A673 (cell line): ENCODE results near the gene RFFL. TPM values are rescaled to one million over a fixed set of nuclear protein-coding genes. Genes with fewer than 3 reads are reported as not detected.
A peak's percentile ranks its signal among the peaks of the same experiment; 100 is the strongest.
"Not testable (repeated sequence)": the region's sequence is repeated elsewhere in the genome, so short reads cannot be mapped to it uniquely, and the experiment has no call there.

Experiments
- Bru-seq: library from RNA; stranded (reverse); fragments of 400-500 nt; gene quantifications from one replicate; lab custom pipeline; 2021; lab: Mats Ljungman, UMichigan
- BruChase-seq, 2 experiments: library from RNA; stranded (reverse); fragments of 400-500 nt; gene quantifications; one replicate each; lab custom pipeline; 2021; lab: Mats Ljungman, UMichigan
- BruUV-seq: library from RNA; stranded (reverse); fragments of 400-500 nt; replicated peaks from 2 replicates; lab custom pipeline; 2021; lab: Mats Ljungman, UMichigan
- CTCF ChIA-PET: fragments of 300-600 bp; sonication (Branson Sonifier 250); formaldehyde crosslinking; loops from one replicate; lab custom pipeline; 2022; ENCODE audit warnings: antibody characterized with exemption; lab: Charles Lee
- POLR2A ChIA-PET: fragments of 300-600 bp; sonication (Branson Sonifier 250); formaldehyde crosslinking; loops from one replicate; lab custom pipeline; 2022; ENCODE audit warnings: antibody characterized with exemption; ENCODE audit not compliant: low non-redundant PET; lab: Charles Lee
- DNase-seq: peaks from one replicate; pipeline ENCODE4 v3.0.0-alpha.2; 2015; ENCODE audit warnings: low spot score
- H3K27ac ChIP-seq: fragments of 200-600 bp; sonication (generic); 2 replicates; pipeline ENCODE4 v1.5.1; 2016; ENCODE audit warnings: mixed run types, low read depth, mild to moderate bottlenecking, mixed read lengths, antibody characterized with exemption, low read length; ENCODE audit not compliant: poor library complexity, severe bottlenecking
- H3K27me3 ChIP-seq: fragments of 200-600 bp; sonication (generic); replicated peaks from 2 replicates; pipeline ENCODE4 v1.6.1; 2017; ENCODE audit warnings: mixed run types, low read depth, mild to moderate bottlenecking, mixed read lengths, antibody characterized with exemption, low read length; ENCODE audit not compliant: insufficient read depth, poor library complexity
- H3K36me3 ChIP-seq: fragments of 200-600 bp; sonication (generic); 2 replicates; pipeline ENCODE4 v1.6.1; 2016; ENCODE audit warnings: mixed run types, mild to moderate bottlenecking, mixed read lengths, antibody characterized with exemption, low read length; ENCODE audit not compliant: insufficient read depth, poor library complexity, severe bottlenecking
- H3K4me1 ChIP-seq: fragments of 200-600 bp; sonication (generic); 2 replicates; pipeline ENCODE4 v1.6.1; 2017; ENCODE audit warnings: mixed run types, mild to moderate bottlenecking, mixed read lengths, antibody characterized with exemption, low read length; ENCODE audit not compliant: insufficient read depth, poor library complexity, severe bottlenecking
- H3K4me3 ChIP-seq: fragments of 200-600 bp; sonication (generic); 2 replicates; pipeline ENCODE4 v1.5.1; 2016; ENCODE audit warnings: low read depth, mixed run types, mild to moderate bottlenecking, mixed read lengths, low read length; ENCODE audit not compliant: poor library complexity, severe bottlenecking
- H3K9me3 ChIP-seq: fragments of 200-600 bp; sonication (generic); 2 replicates; pipeline ENCODE4 v1.6.1; 2016; ENCODE audit warnings: mixed run types, low read depth, mild to moderate bottlenecking, mixed read lengths, antibody characterized with exemption, low read length; ENCODE audit not compliant: poor library complexity, severe bottlenecking
- EZH2 ChIP-seq: fragments of 200-600 bp; sonication (generic); IDR thresholded peaks from 2 replicates; pipeline ENCODE4 v1.6.1; 2017; ENCODE audit warnings: borderline replicate concordance, low read depth, mild to moderate bottlenecking, mixed read lengths, antibody characterized with exemption, low read length; ENCODE audit not compliant: poor library complexity, severe bottlenecking
- intact Hi-C: fragments of 100-400 bp; cut with micrococcal nuclease; formaldehyde crosslinking; loops from one replicate; pipeline ENCODE4 v1.10.0; 2022; ENCODE audit not compliant: unreplicated experiment
- long read RNA-seq: library from polyadenylated mRNA; stranded (forward); transcript quantifications from one replicate; pipeline ENCODE4 v2.0.0, GENCODE V29; 2022
- total RNA-seq: library from RNA; stranded (reverse); gene quantifications from 2 replicates; pipeline ENCODE4 v1.2.3, GENCODE V29; 2021
- TF ChIP-seq, protein P1 (sequence below): fragments of 300-800, 200-600 bp; sonication (generic); conservative IDR thresholded peaks from 2 replicates; pipeline ENCODE4 v1.5.1; 2017; ENCODE audit warnings: low read depth, mild to moderate bottlenecking, antibody characterized with exemption, low read length, moderate library complexity, mixed read lengths

RFFL gene, protein sequence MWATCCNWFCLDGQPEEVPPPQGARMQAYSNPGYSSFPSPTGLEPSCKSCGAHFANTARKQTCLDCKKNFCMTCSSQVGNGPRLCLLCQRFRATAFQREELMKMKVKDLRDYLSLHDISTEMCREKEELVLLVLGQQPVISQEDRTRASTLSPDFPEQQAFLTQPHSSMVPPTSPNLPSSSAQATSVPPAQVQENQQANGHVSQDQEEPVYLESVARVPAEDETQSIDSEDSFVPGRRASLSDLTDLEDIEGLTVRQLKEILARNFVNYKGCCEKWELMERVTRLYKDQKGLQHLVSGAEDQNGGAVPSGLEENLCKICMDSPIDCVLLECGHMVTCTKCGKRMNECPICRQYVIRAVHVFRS
- total RNA-seq (9.7 and 10.5 TPM in 2 replicates), Bru-seq, nascent RNA (percentile 61 among the genes with signal in this experiment), BruChase-seq, experiment 1, labeled RNA remaining after a 2-hour chase (percentile 80 among the genes with signal in this experiment), BruChase-seq, experiment 2, labeled RNA remaining after a 6-hour chase (percentile 82 among the genes with signal in this experiment)
- long read RNA-seq, full-length matches to known transcripts: 5 of 26 reads
- long read RNA-seq, partial matches to known transcripts: 1 of 26 reads
- long read RNA-seq, other reads (novel, unspliced or antisense): 20 of 26 reads

DNA sequence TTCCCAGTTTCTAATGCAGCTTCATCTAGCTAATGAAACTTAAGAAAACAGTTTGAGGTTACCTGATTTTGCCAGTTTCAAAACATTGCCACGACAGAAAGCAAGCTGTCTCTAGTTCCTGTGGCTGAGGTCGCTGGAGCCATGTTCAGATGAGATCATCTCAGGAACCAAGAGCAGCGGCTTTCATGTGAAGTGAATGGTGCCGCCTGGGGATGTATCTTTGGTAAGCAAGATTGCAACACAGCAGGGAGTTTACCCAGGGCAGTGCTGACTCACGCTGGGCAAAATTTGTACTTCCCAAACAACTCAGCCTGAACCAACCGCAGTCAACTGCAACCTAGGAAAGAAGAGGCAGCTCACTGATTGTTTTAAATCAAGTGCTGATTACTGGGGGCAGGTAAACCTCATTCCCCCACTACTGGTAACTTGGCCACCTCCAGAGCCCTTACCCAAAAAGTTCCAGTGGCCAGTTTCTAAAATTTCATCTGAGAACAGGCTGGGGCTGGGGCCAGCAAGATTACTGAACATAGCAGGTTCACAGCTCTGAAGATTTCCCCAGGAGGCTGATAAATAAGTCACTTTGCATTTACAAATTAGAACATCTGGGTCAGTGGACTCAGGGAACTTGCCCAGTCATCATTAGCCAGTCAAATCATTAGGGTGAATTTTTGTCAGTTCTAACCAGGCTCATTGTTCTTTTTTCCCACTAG is at the start of gene RFFL:
Gene RFFL, minus strand, starts transcription at position 194 of the 710 bp plus-strand sequence. CDS start 37,154 bp downstream, outside the sequence.
- no peak for TF ChIP-seq EZH2
- TF ChIP-seq, protein P1, sequence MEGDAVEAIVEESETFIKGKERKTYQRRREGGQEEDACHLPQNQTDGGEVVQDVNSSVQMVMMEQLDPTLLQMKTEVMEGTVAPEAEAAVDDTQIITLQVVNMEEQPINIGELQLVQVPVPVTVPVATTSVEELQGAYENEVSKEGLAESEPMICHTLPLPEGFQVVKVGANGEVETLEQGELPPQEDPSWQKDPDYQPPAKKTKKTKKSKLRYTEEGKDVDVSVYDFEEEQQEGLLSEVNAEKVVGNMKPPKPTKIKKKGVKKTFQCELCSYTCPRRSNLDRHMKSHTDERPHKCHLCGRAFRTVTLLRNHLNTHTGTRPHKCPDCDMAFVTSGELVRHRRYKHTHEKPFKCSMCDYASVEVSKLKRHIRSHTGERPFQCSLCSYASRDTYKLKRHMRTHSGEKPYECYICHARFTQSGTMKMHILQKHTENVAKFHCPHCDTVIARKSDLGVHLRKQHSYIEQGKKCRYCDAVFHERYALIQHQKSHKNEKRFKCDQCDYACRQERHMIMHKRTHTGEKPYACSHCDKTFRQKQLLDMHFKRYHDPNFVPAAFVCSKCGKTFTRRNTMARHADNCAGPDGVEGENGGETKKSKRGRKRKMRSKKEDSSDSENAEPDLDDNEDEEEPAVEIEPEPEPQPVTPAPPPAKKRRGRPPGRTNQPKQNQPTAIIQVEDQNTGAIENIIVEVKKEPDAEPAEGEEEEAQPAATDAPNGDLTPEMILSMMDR: no peak
- Histone ChIP-seq H3K9me3 (no peaks in the 10 kb centered on the region), H3K27ac (peak within 1 kb of the TSS; percentile 84), H3K4me1 (peaks cover 24% of the 10 kb centered on the region), H3K36me3 (no peaks in the 10 kb centered on the region), H3K27me3 (no peaks in the 10 kb centered on the region), H3K4me3 (peak within 1 kb of the TSS; percentile 12)
- peak; percentile 92 for DNase-seq
- ChIA-PET POLR2A (no interaction called here), CTCF (no interaction called here)
- intact Hi-C loops: no loop called here
- TSS peak; percentile 97 for BruUV-seq

DNA sequence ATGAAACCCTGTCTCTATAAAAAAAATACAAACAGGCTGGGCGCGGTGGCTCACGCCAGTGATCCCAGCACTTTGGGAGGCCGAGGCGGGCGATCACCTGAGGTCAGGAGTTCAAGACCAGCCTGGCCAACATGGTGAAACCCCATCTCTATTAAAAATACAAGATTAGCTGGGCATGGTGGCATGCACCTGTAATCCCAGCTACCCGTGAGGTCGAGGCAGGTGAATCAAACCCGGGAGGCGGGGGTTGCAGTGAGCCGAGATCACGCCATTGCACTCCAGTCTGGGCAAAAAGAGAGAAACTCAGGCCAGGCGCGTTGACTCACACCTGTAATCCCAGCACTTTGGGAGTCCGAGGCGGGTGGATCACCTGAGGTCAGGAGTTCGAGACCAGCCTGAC is 47.3 kb upstream of the RFFL start:
- BruUV-seq: not testable (repeated sequence)

DNA sequence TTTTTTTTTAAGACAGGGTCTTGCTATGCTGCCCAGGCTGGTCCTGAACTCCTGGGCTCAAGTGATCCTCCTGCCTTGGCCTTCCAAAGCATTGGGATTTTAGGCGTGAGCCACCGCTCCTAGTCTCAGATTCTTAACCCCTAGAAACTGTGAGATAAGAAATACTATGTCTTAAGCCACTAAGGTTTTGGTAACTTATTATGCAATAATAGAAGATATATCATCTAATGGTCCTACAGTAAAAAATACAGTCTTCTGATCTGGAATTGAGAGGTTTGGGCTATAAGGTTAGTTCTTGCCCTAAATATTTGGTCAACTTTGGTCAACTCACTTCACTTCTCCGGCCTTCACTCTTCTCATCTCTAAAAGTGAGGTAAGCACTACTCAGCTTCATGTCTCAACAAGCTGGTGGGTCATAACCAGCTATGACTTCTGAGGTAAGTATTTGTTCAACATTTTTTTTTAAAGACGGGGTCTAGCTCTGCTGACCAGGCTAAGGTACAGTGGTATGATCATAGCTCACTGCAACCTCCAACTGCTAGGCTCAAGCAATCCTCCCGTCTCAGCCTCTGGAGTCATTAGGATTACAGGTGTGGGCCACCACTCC is 41.4 kb upstream of the RFFL start:
- intact Hi-C loops: no loop called here
- no peaks in the 10 kb centered on the region for H3K9me3 ChIP-seq
- ChIA-PET POLR2A (no interaction called here), CTCF (no interaction called here)
- TF ChIP-seq, protein P1: no peak
- no peak for TF ChIP-seq EZH2
- H3K36me3 ChIP-seq: no peaks in the 10 kb centered on the region
- no peaks in the 10 kb centered on the region for H3K4me1 ChIP-seq
- H3K27me3 ChIP-seq: no peaks in the 10 kb centered on the region
- BruUV-seq: no TSS peak
- no peak overlapping the region for H3K27ac ChIP-seq
- DNase-seq: no peak
- H3K4me3 ChIP-seq: no peak overlapping the region

More for the DNA sequence above, 47.3 kb upstream of the RFFL start:
- CTCF ChIA-PET, H3K27me3 ChIP-seq, DNase-seq, H3K4me1 ChIP-seq, H3K4me3 ChIP-seq, intact Hi-C loops, H3K9me3 ChIP-seq, H3K27ac ChIP-seq, H3K36me3 ChIP-seq, POLR2A ChIA-PET: not testable (repeated sequence)
